ENCODE data around the gene EPS15.
A peak's percentile ranks its signal among the peaks of the same experiment; 100 is the strongest.

Gene EPS15

DNA sequence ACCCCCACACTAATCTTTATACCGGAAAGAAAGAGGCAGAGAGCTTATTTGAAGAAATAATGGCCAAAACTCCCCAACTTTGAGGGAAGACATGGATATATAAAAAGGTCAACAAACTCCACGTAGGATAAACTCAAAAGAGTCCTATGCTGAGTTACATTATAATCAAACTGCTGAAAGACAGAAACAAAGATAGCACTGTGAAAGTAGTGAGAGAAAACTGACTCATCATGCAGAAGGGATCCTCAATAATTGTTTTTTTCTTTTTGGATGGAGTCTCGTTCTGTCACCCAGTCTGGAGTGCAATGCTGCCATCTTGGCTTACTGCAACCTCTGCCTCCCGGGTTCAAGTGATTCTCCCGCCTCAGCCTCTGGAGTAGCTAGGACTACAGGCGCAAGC, 140.2 kb downstream of the EPS15 start:
- no peak for DNase-seq (ENCODE audit: low spot score)

DNA sequence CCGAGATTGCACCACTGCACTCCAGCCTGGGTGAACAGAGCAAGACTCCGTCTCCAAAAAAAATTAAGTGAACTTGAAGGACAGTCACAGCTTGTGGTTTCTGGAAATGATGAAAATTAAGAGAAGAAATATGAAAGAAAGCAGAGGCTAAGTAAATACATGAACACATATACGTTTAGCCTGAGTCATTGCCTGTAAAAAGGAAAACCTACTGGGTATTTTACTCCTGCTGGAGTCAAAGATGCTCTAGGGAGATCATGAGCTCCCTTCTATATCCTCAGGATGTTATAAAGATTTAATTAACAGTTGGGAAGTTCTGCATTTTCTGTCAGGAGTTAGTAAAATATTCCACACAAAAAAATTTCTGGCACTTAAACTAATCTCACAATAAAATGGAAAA, 145.2 kb downstream of the EPS15 start:
- no peak for DNase-seq (ENCODE audit: low spot score)

DNA sequence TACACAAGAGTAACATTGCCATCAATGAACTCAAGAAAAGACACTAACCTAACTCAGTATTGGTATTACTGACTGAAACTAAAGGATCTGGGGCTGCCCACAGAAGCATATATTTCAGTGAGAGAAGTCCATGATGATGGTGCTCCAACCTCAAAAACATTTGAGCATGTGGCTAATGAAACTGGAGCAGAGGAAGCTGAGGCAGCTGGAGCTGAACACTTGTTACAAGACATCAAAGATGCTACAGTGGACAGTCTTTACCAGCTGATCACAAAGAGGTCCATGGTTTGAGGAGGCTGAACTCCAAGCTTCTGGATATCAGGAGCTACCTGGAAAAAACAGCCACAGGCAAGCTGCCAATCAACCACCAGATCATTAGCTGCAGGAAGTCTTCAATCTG, 146.5 kb downstream of the EPS15 start:
- no peak for DNase-seq (ENCODE audit: low spot score)

DNA sequence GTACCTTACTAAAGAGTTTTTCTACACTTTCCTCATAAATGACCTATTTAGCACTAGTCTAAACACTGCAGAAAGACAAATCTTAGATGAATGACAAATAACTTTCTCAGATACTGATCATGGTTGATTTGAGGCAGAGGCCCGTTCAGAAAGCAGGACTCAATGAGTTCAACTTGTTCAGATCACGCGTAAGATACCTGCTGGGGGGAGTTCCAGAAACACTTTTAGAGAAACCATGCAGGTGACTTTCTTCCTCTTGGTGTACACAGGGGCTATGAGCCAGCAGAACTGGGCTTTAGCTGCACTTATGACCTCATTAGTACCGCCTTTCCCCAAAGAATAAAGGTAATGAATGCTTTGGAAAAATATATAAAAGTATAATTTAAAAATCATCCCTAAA, 149.9 kb downstream of the EPS15 start:
- DNase-seq (ENCODE audit: low spot score) = no peak

DNA sequence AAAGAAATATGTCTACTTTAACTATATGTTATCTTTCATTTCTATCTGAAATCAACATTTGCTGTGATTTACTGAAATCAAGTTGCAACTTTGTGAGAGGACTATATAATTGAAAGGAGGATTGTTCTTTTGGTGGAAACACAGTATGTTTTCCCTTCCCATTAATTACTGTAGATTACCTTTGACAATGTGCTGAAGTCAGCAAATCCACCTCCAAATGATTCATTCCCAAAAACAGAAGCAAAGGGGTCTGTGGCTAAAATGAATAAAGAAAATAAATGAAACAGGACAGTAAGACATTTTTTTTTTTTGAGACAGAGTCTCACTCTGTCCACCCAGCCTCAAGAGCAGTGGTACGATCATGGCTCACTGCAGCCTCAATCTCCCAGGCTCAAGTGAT, 153.3 kb downstream of the EPS15 start:
- DNase-seq (ENCODE audit: low spot score) = no peak

DNA sequence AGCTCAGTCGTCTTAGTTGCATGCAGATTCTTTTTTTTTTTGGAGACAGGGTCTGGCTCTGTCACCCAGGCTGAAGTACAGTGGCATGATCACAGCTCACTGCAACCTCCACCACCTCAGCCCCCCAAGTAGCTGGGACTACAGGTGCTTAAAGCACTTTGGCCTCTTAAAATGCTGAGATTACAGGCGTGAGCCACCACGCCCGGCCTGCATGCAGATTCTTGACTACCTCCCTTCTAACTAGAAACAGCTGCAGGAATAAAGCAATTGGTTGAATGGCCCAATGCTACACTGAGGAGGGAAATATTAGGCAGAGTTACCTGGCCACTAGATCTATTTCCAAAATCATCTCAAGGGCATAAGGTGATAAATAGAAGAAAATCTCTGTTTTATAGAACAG, 159.2 kb downstream of the EPS15 start:
- no peak for DNase-seq (ENCODE audit: low spot score)

DNA sequence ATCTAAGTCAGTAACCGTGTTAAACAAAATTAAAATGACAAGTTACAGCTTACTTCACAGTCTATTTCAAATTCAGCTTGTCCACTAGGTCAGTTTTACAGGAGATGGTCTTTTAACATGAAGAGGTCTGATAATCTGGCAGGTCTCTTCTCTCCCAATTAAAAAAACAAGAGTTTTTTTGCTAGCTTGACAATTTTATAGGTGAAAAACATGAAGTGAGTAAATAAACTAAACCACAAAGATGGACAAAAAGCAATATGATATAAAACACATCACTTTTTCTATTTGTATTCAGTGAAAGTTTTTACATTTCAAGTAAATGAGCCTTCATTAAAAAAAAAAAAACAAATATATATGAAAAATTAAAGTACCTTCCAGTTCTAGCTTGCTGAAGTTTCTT, 163.7 kb downstream of the EPS15 start:
- no peak for DNase-seq (ENCODE audit: low spot score)

DNA sequence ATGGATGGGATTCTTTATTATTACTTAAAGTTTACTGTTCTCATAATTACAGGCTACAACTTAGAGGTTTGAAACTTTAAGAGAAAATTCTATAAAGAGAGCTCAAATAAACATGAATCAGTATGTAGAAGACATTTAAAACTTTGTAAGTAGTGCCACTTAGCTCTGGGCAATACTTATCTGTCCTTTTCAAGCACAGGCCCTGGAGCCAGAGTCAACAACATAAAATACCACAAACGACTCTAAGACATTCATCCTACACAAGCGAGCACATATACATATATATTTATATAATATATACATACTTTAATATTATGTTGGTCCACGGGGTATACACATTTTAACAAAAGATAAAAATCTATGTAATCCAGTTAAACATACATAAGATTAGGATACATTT, 164.7 kb downstream of the EPS15 start:
- DNase-seq (ENCODE audit: low spot score) = no peak

DNA sequence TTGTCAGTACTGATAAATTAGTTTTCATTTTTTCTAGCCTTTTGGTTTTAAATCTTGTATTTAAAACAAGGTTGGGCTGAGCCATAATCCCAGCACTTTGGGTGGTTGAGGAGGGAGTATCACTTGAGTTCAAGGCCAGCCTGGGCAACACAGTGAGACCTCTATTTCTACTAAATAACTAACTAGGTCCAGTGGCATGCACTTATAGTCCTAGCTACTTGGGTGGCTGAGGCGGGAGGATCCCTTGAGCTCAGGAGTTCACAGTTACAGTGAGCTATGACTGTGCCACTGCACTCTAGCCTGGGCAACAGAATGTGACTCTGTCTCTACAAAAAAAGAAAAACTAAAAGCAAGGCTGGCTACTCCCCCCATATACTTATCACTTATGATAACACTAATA, 167.2 kb downstream of the EPS15 start:
- DNase-seq (ENCODE audit: low spot score) = no peak

DNA sequence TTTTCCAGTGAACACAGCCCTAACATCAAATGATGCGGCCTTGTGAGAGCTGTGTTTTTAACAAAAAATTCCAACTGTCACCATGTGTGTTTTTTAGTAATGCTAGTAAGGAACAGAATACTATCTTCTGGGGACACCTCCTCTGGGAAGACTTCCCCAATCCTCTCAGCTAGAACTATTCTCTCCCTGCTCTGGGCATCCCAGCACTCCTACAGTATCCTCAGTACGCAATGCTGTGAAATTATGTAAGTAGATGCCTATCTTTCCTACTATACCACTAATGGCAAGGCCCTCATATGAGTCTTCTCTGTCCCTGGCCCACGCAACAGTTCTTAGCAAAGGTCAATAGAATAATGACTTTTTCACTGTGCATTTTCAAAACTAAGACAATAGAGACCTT, 169.2 kb downstream of the EPS15 start:
- DNase-seq (ENCODE audit: low spot score) = no peak

DNA sequence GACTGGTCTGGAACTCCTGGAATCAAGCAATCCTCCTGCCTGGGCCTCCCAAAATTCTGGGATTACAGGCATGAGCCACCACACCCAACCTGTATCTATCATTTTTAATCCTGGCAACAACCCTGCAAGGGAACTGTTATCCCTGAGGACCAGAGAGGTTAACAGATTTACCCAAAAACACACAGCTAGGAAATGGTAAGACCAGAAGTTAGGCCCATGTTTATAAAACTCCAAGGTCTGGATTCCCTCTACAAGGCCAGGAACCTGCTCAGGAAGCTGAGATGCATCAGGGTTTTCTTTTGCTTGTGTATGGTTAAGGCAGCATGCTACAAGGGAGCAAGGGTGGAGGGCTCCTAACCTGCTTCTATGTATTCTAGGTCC, 170.9 kb downstream of the EPS15 start:
- DNase-seq (ENCODE audit: low spot score) = no peak

DNA sequence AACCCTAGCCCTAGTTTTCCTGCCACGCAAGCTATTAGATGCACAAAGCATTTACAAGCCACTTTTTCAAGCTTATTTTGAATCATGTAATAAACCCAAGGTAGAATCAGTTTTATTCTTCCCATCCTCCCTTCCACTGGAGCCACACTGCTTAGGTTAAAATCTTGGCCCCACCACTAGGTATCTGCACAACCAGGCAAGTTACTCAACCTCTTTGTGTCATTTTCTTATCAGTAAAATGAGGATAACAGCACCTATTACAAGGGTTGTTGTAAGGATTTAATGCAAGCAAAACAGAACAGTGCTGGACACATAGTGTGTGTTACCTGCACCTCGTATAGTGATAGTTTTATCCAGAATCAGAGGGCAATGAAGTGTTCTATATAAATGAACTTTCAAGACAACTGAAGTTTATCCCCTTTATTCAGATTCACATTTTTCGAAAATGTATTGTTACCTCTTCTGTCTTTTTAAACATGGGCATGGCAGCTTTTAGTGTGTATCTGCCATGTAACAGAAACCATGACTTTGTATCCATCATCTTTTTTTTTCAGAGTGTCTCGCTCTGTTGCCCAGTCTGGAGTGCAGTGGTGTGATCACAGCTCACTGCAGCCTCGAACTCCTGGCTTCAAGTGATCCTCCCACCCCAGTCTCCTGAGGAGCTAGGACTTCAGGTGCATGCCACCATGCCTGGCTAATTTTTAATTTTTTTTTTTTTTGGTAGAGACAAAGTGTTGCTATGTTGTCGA, 171.5 kb downstream of the EPS15 start:
- no peak for DNase-seq (ENCODE audit: low spot score)

DNA sequence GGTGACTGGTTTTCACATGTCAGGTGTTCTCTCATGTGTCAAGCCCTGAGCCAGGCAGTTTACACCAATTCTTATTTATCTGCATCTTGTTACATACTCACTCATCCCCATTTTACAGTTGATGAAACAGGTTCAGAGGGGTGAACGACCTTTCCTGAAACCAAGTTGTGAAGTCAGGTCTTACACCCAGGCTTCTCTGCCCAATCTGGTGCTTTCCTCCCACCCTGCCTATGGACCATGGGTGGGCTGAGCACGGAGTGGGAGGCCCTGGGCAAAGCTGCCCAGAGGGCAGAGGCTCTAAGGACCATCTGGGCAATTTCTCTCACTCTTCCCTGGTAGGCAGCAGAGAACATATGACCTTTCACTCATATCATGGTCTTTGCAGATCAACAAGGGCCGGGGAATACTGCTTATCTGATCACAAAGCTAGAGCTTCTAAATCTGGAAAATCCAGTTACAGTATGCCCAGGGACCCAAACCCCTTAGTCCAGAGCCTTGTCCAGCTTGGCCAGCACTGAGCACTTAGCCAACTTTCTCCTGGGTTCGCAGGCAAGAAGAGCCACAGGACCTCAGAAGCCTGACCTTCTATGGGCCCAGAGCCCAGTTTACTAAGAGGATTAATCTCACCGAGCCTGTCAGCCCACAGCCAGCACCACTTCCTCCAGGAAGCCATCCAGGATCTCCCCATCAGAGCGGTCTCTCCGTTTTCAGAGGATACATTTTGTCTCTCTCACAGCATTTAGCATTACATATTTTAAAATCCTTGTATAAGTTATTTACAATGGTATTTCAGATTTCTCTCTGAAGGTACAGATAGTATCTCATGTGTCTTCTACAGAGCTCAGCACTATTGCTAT, 172.8 kb downstream of the EPS15 start:
- DNase-seq (ENCODE audit: low spot score) = no peak

DNA sequence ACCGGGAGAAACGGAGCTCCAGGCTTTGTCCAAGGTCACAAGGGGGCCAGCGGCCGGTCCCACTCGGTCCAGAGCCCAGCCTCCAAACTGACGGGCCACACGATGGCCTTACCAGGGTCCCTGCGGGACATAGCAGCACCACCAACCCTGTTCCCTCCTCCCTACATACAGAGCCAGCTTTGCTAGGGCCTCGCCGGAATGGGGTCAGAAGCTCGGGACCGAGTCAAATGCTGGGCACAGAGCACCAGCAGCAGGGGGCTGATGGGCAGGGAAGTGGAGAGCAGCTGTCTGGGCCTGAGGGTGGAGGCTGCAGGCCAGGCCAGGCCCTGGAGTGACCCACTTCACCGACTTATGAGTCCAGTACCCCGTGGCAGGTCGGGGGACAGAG, 173.8 kb downstream of the EPS15 start:
- DNase-seq (ENCODE audit: low spot score) = no peak

DNA sequence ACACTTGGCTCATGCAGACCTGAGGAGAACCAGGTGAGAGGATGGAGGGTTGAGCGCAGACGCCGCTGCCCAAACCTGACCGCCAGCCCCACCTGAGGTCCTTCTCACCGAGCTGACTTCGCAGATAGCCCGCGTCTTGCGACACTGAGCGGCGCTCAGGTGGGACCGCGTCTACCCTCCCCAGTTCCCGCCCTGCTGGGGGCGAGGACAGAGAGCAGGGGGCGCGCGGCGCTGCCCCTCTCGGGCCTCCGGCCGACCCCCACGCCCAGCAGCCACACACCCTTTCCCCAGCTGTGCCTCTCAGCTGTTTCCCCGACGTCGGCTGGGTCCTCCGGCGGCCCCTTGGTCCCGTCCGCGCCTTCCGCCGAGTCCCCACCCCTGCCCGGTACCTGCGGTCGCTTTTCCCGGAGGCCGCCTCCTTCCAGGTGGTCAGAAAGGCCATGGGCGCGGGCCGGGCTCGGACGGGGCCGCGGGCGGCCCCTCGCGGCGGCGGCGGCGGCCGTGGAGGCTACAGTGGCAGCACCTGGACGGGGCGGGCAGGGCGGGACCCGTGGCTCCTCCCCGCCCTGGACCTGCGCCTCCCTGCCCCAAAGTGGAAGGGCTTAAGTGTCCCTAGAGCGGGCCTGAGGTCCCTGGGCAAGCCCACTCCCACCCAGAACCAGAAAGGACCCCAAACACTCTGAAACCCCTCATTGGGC, 174.3 kb downstream of the EPS15 start:
- DNase-seq (ENCODE audit: low spot score) = peak; percentile 48

DNA sequence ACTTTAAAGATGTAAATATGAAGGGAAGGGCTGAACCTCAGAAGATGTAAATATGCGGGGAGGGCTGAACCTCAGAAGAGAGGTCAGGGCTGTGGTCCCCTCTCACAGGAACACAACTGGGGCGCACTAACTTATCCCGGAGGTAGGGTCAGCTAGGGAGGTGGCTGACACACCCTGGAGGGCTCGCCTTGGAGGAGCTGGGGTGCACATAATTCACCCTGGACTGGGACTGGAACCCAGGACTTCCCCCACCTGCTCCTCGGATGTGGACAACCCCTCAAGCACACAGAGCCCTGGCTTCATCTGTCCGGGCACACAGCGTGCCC, 174.8 kb downstream of the EPS15 start:
- DNase-seq (ENCODE audit: low spot score) = no peak

DNA sequence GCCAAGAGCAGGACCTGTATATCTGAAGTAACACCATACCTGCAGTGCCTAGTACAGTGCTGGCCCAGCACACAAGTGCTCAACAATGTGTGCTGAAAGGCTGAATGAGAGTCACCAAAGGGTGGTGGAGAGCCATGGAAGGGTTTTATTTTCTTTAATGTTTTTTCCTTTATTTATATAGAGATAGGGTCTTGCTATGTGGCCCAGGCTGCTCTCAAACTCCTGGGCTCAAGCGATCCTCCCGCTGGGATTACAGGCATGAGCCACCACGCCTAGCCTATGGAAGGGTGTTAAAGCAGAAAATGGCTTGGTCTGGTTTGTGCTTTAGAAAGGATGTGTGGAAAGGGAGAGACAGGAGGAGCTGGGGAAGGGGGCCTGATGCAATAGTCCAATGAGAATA, 175.4 kb downstream of the EPS15 start:
- DNase-seq (ENCODE audit: low spot score) = no peak

DNA sequence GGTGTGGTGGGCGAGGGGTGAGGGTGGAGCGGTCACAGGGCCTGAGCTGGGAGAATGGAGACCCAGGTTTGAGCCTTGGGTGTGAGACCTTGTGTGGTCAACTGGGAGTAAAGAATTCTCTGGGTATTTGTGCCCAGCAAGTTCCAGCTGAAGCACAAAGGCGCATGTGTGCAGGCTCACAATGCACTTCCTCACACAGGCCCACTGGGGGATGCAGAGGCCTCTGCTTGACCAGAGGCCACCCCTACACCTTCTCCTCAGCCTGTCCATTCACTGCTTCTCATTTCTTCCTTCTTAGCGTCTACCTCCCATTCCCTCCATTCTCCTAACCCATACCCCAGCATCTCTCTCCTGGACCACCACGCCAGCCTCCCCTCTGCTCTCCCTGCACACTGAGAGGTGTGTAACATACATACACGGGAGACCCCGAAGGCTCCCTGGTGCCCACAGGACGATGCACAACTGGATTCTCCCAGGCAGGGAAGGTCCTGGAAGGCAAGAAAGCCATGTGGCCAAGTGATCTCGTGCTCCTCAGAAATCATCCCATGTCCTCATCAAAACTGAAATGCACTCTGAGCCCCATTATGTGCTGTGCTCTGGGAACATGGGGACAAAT, 176.4 kb downstream of the EPS15 start:
- DNase-seq (ENCODE audit: low spot score) = no peak

DNA sequence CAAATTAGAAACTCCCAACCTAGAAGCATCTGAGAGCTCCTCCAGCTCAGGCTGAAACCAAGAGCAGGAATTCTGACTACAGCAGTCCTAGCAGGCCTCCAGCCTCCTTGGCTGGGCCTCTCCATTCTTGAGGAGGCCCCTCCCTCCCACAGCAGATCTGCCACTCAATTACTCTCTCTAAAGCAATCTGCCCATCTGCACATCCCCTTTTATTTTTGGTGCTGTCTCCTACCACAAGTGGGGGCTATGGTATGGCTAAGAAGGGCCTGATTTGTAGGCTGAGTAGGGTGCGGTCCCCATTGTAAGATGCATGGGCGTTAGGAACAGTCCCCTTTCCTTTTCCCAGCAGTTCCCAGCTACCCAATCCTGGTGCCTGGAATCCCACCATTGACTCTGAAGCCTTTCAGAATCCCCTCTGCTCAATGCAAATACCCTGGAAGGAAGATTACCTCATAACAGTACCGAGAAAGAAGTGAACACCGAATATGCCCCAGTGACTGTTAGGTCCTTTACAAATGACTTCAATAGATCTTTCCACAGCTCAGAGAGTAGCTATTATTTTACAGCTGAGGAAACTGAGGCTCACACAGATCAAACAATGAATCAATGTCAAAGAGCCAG, 177.1 kb downstream of the EPS15 start:
- no peak for DNase-seq (ENCODE audit: low spot score)

DNA sequence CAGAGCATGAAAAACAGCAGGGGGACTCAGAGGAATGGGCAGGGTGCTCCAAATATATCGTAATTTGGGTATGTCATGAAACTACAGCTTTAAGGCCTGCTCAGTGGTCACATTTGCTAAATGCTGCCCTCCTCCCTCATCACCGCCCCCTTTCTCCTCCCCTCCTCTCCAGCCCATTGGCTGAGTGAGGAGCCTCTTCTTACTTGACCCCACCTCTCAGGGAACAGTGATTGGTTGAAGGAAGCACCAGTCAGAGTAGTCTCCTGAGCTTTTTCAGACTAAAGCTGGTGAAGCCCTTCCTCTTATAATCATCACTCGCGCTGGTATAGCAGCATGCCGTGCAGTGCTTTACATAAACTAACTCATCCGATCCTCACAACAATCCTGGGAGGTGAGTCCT, 178.7 kb downstream of the EPS15 start:
- DNase-seq (ENCODE audit: low spot score) = no peak

DNA sequence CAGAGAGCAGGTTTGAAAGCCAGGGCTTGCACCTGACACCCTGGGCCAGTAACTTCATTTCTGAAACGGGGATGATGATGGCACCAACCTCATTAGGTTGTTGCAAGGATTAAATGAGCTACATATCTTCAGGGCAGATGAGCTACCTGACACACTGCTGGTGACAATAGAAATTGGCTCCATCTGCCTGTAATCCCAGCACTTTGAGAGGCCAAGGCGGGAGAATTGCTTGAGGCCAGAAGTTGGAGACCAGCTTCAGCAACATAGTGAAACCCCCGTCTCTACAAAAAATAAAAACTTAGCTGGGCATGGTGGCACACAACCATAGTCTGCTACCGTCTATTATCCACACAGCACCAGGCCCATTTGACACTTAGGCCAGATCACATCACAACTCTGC, 182.4 kb downstream of the EPS15 start:
- DNase-seq (ENCODE audit: low spot score) = no peak

DNA sequence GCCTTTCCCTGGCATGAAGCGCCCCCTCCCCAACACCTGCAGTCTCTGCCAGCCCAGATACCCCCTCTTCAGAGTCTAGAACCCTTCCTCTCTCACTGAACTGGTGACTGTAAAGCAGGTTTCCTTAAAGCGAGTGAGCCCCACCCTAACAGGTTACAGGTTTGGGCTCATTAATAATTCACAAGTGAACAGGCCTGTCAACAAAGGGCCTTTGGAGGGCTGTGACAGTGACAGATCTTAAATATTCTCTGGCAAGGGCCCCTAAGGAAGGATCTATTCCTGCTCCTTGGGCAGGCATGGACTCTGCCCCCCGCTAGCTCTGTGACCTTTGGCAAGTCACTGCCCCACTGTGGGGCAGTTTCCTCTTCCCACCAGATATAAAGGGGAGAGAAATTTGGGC, 183.1 kb downstream of the EPS15 start:
- no peak for DNase-seq (ENCODE audit: low spot score)

Measured in AG08396 (cell line).